ENCODE data around the gene EPS8L3. TPM values are rescaled to one million over a fixed set of nuclear protein-coding genes. Genes with fewer than 3 reads are reported as not detected.
A peak's percentile ranks its signal among the peaks of the same experiment; 100 is the strongest.

EPS8L3 gene
- total and polyA plus RNA-seq, 12 donors, result 0.08 to 0.32 TPM; not detected in 10

- no peaks in the 10 kb centered on the region for H3K9me3 ChIP-seq (replicated peaks in 1 of 3)
- H3K27me3 ChIP-seq, result no peaks in the 10 kb centered on the region
- no peak overlapping the region for H3K4me3 ChIP-seq
- no peak overlapping the region for H3K27ac ChIP-seq
- H3K4me1 ChIP-seq (replicated peaks in 1 of 2), result peaks cover 11 to 40% of the 10 kb centered on the region in 2 donors
- TF ChIP-seq POLR2A (IDR thresholded peaks at IDR 0.05), result no peak
- TF ChIP-seq, protein P1, sequence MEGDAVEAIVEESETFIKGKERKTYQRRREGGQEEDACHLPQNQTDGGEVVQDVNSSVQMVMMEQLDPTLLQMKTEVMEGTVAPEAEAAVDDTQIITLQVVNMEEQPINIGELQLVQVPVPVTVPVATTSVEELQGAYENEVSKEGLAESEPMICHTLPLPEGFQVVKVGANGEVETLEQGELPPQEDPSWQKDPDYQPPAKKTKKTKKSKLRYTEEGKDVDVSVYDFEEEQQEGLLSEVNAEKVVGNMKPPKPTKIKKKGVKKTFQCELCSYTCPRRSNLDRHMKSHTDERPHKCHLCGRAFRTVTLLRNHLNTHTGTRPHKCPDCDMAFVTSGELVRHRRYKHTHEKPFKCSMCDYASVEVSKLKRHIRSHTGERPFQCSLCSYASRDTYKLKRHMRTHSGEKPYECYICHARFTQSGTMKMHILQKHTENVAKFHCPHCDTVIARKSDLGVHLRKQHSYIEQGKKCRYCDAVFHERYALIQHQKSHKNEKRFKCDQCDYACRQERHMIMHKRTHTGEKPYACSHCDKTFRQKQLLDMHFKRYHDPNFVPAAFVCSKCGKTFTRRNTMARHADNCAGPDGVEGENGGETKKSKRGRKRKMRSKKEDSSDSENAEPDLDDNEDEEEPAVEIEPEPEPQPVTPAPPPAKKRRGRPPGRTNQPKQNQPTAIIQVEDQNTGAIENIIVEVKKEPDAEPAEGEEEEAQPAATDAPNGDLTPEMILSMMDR (IDR thresholded peaks at IDR 0.05), result no peak
- DNase-seq, result peak in 3 of 7 donors; percentile 4 to 33 (median 18)
- H3K36me3 ChIP-seq (replicated peaks in 1 of 2), result no peaks in the 10 kb centered on the region
- intact Hi-C loops (cut with DNase I), result loop anchor here (5.0 to 10.0 kb wide), 2 partner anchors 123 to 125 kb away; partner anchors contain the start of gene CSF1 (in 2 of the 2)
- WGBS, 4 donors, result 72 to 88% (median 85%) methylated on average over 5 to 9 of the region's 9 CpGs
Observed at GRCh38 chr1:109789551-109790180, 25.9 kb upstream of the EPS8L3 start.

GRCh38 chr1:109788695-109789521, 25.2 kb upstream of the EPS8L3 start:
- H3K27ac ChIP-seq, result no peak overlapping the region
- intact Hi-C loops (cut with DNase I), result loop anchor here in 1 of 2 donors (10.0 kb wide), 1 partner anchor 126 kb away; the partner anchor contains the start of gene CSF1
- peaks cover 11 to 36% of the 10 kb centered on the region in 2 donors for H3K4me1 ChIP-seq (replicated peaks in 1 of 2)
- WGBS, 4 donors, result 65 to 91% (median 82%) methylated on average over 4 to 9 of the region's 9 CpGs
- no peaks in the 10 kb centered on the region for H3K27me3 ChIP-seq
- DNase-seq, result peak in 5 of 7 donors; percentile 8 to 44 (median 17)
- TF ChIP-seq, protein P1 (IDR thresholded peaks at IDR 0.05), result peak in 3 of 6 experiments; percentile 14 to 34 (median 27)
- no peak for TF ChIP-seq POLR2A (IDR thresholded peaks at IDR 0.05)
- no peaks in the 10 kb centered on the region for H3K36me3 ChIP-seq (replicated peaks in 1 of 2)
- no peaks in the 10 kb centered on the region for H3K9me3 ChIP-seq (replicated peaks in 1 of 3)
- no peak overlapping the region for H3K4me3 ChIP-seq

GRCh38 chr1:109787845-109788601, 24.3 kb upstream of the EPS8L3 start:
- H3K4me3 ChIP-seq, result no peak overlapping the region
- no peak for TF ChIP-seq POLR2A (IDR thresholded peaks at IDR 0.05)
- TF ChIP-seq, protein P1 (IDR thresholded peaks at IDR 0.05), result no peak
- intact Hi-C loops (cut with DNase I), result loop anchor here in 1 of 2 donors (10.0 kb wide), 1 partner anchor 127 kb away; the partner anchor contains the start of gene CSF1
- WGBS, 4 donors, result 86 to 94% (median 91%) methylated on average over 17 to 19 of the region's 19 CpGs
- no peaks in the 10 kb centered on the region for H3K36me3 ChIP-seq (replicated peaks in 1 of 2)
- H3K27me3 ChIP-seq, result no peaks in the 10 kb centered on the region
- H3K27ac ChIP-seq, result no peak overlapping the region
- H3K9me3 ChIP-seq (replicated peaks in 1 of 3), result no peaks in the 10 kb centered on the region
- H3K4me1 ChIP-seq (replicated peaks in 1 of 2), result peaks cover 12 to 38% of the 10 kb centered on the region in 2 donors
- peak in 4 of 7 donors; percentile 9 to 43 (median 14) for DNase-seq
